ENCODE measurements around the gene CFAP77.
A peak's percentile ranks its signal among the peaks of the same experiment; 100 is the strongest.

CFAP77 gene

DNA sequence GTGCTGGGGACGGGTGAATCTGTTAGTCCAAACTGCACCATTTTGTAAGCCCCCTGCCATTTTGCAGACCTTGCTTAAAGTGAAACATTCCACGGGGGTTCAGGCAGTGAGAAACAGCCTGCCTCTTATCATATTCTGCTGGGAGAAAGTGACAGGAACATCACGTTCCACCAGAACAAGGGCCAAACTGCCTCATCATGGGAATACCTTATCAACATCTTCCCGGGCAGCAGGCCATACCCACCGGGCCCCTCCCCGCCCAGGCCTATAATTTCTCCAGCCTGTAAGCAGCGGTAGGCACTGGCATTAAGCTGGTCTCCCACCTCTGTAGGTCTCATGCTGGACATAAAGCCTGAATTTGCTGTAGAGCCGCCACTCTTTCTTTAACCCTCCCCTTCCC is 1.5 kb upstream of the CFAP77 start:
- no peak for DNase-seq (ENCODE audit: low read depth)

DNA sequence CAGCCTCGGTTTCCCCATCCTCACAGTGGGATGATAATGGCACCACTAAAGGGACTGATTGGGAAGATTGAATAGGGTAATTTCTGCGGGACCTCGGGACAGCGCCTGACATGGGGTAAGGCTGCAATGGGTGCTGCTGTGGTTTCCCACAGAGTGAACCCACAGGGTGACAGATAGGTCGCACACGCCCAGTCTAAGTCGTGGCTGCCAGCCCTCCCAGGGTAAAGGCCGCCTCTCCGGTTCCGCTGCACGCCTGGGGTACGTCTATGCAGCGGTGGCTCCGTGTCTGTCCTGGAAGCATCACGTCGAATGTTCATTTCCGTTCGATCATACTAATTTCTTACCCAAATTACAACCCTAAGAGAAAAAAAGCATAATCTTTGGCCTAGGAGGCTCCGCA is 631 bp downstream of the CFAP77 start:
- DNase-seq (ENCODE audit: low read depth) = no peak

- DNase-seq (ENCODE audit: low read depth) = peak; percentile 45
Observed at GRCh38 chr9:132411091-132411508, 1.1 kb downstream of the CFAP77 start.

- no peak for DNase-seq (ENCODE audit: low read depth)
Observed at GRCh38 chr9:132412089-132412488, 2.1 kb downstream of the CFAP77 start.

DNA sequence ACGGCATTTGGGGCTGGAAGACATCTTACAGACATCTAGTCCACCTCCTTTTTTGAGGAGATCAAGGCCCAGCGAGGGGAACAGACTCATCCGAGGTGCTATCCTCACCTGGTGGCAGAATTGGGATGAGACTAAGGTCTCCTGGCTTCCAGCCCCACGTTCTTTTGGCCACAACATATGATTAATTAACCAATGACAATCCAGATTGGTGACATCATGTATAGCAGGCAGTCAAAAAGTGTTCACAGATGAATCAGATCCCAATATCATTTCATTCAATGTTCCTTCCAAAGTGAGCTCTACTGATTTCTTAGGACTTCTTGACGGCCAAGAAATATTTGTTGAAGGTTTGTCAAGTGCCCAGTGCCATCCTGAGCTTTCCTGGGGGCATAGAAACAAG is 3.9 kb downstream of the CFAP77 start:
- DNase-seq (ENCODE audit: low read depth) = no peak

DNA sequence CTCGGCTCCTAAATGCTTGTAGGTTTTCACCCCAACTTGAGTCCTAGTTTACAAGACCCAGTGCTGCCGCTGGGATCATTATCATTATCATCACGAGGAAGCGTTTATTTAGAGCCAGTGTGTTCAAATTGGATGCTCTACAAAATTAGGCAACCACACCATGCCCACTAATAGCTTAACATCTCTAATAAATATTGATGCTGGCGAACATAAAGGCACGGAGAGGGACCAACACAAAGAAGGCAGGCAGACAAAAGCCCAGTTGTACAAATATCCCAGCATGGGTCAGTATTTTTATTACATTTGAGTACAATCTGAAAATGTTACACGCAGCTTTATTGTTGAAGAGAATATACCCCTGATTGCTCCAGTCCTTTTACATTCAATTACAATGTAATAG is 4.7 kb downstream of the CFAP77 start:
- DNase-seq (ENCODE audit: low read depth) = no peak

DNA sequence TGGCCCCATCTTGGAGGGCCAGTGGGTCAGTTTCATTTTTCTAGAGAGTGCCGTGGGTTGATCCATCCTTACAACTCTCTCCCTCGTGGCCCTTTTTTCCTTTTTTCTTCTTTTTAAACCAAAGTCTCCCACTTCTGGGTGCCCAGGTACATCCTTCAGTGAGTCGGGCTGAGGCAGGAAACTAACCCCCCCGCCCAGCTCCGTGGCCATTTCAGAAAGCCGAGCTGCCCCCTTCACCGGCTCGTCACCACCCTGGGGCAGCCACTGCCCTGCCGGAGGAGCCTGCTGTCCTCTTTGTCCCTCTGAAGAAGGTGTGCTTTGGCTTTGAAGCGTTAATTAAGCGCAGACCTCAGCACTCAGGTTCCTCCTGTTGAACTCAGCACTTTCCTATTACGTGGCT is 5.2 kb downstream of the CFAP77 start:
- no peak for DNase-seq (ENCODE audit: low read depth)

- DNase-seq (ENCODE audit: low read depth) = no peak
Observed at GRCh38 chr9:132418726-132419363, 8.8 kb downstream of the CFAP77 start.

DNA sequence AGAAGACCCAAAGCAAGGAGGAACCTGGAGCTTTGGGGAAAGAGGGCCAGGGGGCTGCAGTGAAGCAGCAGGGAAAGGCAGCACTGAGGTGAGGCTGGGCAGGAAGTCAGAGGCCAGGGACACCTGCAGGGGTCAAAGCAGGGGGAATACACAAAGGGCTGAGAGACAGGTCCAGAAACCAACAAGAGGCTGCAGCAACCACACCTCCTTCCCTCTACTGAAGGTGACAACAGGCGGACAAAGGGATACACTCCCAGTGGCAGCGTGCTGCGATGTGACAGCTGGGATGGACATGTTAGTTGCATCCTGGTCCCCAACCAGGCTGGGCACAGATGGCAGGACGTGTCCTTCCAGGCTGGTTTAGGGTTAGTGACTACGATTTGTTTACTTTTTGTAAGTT is 12.6 kb downstream of the CFAP77 start:
- DNase-seq (ENCODE audit: low read depth) = no peak

DNA sequence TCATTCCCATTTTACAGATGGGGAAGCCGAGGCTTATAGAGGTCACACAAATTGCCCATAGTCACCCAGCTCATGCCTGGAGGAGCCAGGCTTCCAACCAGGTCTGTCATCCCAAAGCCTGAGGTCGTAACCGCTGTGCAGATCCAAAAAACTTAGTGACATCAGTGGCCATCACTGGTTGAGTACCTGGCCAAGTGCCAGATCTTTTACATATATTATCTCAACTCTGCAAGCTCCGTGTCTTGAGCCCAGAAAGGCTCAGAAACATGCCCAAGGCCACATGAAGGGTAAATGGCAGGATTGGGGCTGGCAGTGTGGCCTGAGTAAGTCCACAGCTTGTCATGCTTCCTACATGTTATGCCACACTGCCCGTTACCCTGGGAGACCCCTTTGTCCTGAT is 13.5 kb downstream of the CFAP77 start:
- no peak for DNase-seq (ENCODE audit: low read depth)

- DNase-seq (ENCODE audit: low read depth) = no peak
Observed at GRCh38 chr9:132424857-132425674, 15.1 kb downstream of the CFAP77 start.

DNA sequence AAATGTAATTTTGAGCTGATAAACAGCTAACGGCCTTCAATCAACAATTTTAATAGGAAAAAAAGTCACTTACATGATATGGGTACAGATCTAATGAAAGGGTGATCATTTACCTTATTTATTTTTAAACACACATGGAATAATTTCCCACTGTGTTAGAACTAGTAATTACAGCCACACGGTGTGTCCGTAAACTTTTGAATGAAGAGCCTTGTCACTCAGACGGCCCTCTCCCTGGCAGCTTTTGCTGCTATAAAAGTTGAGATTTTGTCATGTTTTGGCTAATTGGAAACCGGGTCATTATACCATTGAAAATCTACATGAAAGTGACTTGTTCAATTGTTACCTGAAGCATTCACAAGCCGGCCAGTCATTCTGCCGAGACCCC is 15.7 kb downstream of the CFAP77 start:
- no peak for DNase-seq (ENCODE audit: low read depth)

- DNase-seq (ENCODE audit: low read depth) = no peak
Observed at GRCh38 chr9:132426639-132427414, 16.8 kb downstream of the CFAP77 start.

DNA sequence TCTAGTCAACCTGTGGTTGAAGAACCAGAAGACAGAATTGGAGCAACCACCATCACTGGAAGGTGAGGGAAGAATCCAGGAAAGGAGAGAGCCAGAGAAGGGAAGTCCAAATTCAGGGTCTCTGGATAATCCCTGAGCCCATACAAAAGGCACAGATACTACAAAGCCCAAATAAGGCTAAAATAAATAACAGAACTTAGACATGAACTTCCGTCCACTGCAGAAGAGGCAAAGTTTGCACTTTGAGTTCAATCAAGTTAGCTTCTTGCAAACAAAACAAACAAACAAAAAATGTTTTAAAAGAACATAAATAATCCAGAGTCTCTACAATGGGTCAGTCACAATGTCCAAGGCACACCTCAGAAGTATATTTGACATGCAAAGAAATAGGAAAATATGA is 21.0 kb downstream of the CFAP77 start:
- no peak for DNase-seq (ENCODE audit: low read depth)

DNA sequence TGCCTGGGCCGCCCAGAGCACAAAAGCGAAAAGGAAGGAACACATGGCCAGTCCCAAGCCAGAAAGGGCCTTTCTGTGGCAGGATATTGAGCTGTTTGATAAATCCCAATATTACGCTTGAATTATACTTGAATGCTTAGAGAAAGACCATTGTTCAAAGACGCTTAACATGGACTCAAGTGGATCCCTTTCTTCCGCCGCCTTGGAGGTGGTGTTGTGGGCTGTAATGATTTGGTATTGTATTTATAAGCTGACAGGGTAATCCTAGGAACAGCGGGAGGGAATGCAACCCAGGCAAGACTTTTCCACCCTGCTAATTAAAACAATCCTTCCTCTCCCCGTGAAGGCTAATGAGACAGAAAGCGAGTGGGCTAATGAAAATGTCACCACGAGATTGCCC is 24.9 kb downstream of the CFAP77 start:
- no peak for DNase-seq (ENCODE audit: low read depth)

DNA sequence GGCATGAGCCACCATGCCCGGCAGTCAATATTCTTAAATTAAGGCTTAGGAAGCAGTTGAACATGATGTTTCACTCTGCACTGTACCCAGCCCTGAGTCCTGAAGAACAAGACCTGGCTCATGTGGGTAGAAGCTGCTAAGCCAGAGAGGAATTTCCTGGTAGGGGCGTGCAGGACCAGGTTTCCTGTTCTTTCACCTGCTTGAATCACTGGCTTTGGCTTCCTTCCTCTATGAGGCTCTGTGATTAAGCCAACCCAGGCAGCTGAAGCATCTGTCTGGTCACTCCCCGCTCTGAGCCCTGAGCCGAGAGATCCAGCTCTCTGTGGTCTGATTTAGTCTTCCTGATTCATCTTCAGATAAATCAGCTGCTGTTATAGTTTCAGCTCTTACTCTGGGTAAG is 29.1 kb downstream of the CFAP77 start:
- DNase-seq (ENCODE audit: low read depth) = no peak

DNA sequence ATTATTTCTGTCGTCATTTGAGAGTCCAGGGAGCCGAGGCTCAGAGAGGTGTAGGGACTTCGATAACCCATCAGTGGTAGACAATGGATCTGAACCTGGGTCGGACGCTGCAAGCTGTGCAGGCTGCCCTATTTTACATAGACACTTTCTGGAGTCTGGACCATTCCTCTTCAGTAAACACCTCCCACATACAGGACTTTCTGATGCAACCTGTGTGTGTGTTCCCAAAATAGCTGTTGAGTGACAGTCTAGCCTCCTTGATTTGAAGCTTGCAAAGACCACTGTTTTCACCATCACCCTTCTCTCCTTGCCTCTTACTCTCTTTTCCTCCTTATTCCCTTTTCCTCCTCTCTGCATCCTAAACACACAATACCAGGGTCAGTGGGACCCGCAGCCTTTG is 30.7 kb downstream of the CFAP77 start:
- no peak for DNase-seq (ENCODE audit: low read depth)

- no peak for DNase-seq (ENCODE audit: low read depth)
Observed at GRCh38 chr9:132441404-132441803, 31.4 kb downstream of the CFAP77 start.

DNA sequence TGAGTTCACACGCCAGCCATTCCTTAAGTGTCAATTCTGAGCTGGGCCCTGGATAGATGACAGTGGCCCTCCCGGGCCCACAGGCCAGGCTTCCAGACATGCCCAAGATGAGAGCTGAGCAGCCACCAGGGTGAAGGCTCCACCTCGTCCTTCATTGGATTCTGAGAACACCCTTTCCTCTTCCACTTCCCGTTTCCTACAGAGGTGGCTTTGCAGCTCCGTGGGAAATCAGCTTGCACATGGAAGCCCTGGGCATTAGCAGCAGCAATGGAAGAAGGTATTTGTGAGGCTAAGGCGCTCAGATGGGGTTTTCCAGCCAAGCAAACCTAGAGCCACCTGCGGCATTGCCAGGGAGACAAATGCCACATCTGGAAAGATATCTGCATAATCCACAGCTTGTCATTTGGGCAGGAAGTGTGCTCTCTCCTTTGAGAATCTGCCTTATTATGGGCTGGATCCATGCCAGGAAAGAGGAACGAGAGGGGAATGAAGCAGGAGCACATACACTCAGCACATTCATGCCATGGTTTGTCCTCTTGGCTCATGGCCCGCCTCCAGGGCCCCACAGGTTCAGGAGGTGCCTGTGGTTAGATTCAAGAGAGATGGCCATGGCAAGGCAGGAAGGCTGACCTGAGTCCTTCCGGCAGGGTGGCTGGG is 34.1 kb downstream of the CFAP77 start:
- no peak for DNase-seq (ENCODE audit: low read depth)

GRCh38 chr9:132446887-132447286 is 36.9 kb downstream of the CFAP77 start:
- no peak for DNase-seq (ENCODE audit: low read depth)

DNA sequence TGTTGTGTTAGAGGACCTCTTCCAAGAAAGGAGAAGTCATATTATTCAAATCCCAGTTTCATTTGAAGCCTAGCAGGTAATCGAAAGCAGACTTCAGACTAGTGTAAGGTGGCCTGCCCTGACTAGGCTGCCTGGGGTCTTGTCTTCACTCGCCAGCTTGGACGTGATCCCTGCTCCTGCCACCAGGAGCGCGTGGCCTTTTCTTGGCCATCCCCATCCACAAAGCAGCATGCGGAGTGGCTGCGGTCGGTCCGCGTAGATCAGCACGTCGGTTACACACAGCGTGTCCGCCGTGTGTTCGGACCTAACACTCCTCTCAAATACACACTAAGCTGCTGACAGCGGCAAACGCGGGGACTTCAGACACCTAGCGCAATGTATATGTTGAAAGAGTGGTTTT is 37.3 kb downstream of the CFAP77 start:
- DNase-seq (ENCODE audit: low read depth) = no peak

DNA sequence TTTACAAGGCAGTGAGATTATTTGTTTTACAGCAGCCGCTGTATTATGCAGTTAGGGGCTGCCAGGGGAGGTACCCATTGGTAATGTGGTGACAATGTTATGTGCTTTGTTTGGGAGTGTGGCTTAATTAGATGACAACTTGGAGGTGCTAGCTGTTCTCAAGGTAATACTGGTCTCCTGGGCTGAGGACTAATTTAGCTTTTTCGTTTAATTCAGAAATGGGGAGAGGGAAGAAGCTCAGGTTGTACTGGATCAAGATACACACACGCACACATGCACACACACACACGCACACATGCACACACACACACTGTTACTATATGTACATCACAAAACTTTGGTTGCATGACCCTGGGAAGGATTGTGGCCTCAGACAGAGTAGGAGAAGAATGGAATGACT is 37.9 kb downstream of the CFAP77 start:
- no peak for DNase-seq (ENCODE audit: low read depth)

DNA sequence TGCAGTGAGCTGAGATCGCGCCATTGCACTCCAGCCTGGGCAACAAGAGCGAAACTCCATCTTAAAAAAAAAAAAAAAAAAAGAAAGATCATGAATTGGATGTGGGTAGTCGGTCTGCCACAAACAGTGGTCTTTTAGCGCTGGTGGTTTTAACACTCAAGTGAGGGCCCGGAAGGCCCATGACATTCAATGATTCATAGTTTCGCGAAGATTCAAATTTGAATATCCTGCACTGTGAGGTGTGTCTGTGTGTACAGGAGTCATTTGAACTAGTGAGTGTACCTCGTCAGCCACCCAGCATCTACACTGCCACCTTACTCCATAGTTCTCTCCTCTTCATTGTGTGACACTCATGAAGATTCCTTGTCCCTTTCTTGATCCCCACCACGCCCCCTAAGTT is 41.3 kb downstream of the CFAP77 start:
- DNase-seq (ENCODE audit: low read depth) = no peak
